PC-9 (cell line): ENCODE measurements around the gene RAPGEF1.

Experiments used
- EZH2 ChIP-seq: fragments of 200-600 bp; sonication (generic); IDR thresholded peaks from 2 replicates; pipeline ENCODE4 v1.8.0; 2017; ENCODE audit warnings: antibody characterized with exemption, low read depth
- TF ChIP-seq, protein P1 (sequence below): fragments of 200-600 bp; sonication (generic); conservative IDR thresholded peaks from 2 replicates; pipeline ENCODE4 v1.6.1; 2017; ENCODE audit warnings: mixed run types, antibody characterized with exemption, mild to moderate bottlenecking, moderate library complexity

DNA sequence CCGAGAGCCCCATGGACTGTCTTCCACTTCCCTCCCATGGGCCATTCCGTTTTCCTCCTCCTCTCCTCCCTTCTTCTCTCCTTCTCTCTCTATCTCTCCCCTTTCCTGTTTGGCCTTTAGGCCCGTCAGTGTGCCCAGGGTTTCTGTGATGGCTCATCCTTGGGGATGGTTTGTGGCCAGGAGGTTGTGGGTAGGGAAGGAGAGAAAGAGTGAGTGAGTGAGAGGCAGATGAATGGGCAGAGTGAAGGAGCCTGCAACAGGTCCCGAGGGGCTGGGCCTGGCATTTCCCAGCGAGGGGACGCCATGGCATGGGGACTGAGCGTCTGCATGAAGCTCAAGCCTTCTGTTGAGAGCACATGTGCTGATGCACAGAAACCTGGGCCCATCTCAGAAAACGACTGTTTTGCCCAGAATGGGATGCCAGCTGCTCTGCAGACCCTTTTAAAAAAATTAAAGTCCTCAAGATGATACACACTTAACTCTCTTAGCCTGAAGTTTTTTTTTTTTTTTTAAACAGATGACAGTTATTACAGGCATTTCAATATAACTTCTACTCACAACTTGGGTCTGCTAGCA is 125.4 kb downstream of the RAPGEF1 start:
- TF ChIP-seq, protein P1, sequence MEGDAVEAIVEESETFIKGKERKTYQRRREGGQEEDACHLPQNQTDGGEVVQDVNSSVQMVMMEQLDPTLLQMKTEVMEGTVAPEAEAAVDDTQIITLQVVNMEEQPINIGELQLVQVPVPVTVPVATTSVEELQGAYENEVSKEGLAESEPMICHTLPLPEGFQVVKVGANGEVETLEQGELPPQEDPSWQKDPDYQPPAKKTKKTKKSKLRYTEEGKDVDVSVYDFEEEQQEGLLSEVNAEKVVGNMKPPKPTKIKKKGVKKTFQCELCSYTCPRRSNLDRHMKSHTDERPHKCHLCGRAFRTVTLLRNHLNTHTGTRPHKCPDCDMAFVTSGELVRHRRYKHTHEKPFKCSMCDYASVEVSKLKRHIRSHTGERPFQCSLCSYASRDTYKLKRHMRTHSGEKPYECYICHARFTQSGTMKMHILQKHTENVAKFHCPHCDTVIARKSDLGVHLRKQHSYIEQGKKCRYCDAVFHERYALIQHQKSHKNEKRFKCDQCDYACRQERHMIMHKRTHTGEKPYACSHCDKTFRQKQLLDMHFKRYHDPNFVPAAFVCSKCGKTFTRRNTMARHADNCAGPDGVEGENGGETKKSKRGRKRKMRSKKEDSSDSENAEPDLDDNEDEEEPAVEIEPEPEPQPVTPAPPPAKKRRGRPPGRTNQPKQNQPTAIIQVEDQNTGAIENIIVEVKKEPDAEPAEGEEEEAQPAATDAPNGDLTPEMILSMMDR: no peak
- TF ChIP-seq EZH2: no peak
